ENCODE results near the gene ADAM15.

The ADAM15 gene

DNA sequence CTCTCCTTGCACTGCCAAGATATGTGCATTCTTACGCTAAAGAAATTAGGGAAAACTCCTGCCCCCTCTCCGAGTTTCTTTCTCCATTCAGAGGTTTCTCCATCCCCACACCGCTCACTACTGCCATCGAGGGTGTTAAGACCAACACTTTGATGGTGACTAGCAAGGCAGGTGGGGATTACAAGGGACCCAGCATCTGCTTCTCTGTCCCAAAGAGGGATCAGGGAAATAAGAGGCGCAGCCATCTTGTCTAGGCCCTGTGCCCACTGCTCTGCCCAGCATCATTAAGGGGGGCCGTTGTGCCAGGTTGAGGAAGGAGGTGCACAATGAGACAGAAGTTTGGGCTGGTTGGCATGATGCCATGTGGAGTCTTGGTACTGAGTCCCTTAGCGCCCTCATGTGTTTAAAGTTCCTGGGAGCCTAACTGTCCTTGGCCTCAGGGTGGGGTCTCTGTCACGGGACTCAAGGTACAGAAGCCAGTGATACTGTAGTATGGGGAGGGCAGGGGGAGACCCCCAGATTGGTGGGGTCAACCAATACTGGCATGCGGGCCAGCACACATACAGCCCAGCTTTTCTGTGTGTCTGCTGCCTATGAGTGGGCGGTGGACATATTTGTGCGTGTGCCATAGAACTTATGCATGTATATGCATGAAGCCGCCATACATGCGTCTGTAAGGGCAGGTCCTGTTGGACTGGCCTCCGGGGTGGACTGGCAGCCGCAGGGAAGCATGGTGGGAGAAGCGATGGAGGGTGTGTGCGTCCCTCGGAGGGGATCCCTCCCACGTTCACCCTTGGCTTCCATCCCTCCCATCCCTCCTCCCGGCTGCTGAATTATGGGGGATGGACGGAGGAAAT is 33.0 kb downstream of the ADAM15 start:
- in situ Hi-C loops (cut with HindIII; ENCODE audit: low sequenced_read_pairs): no loop called here

GRCh38 chr1:155084722-155085503 is 33.8 kb downstream of the ADAM15 start:
- in situ Hi-C loops (cut with HindIII; ENCODE audit: low sequenced_read_pairs): no loop called here

DNA sequence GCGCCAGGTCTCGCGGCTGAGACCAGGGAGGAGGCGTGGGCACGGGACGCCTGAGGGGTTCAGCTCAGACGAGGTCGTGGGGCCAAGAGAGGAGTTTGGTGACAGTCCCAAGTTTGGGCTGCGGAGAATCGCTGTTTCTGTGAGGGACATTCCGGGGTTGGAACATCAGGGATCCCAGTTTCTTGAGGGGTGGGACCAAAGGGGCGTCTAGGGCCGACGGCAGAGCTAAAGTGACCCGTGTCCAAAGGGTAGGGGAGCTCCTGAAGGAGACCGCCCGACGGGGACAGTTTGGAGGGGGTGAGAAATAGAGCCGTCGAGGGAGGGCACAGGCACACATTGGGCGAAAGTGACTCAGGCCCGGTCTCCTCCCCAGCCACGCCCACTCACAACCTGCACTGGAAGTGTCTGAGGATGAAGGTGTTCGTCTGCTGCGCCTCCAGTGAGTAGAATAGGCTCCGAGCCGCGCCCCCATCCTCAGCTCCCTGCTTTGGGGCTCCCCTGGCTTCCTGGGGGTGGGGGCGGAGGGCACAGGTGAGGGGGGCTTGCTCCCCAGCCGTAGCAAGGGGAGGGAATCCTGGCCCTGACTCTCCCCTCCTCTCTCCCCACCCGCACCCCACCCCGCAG is 34.5 kb downstream of the ADAM15 start:
- in situ Hi-C loops (cut with HindIII; ENCODE audit: low sequenced_read_pairs): no loop called here

- in situ Hi-C loops (cut with HindIII; ENCODE audit: low sequenced_read_pairs): no loop called here
Observed at GRCh38 chr1:155086128-155086741, 35.1 kb downstream of the ADAM15 start.

DNA sequence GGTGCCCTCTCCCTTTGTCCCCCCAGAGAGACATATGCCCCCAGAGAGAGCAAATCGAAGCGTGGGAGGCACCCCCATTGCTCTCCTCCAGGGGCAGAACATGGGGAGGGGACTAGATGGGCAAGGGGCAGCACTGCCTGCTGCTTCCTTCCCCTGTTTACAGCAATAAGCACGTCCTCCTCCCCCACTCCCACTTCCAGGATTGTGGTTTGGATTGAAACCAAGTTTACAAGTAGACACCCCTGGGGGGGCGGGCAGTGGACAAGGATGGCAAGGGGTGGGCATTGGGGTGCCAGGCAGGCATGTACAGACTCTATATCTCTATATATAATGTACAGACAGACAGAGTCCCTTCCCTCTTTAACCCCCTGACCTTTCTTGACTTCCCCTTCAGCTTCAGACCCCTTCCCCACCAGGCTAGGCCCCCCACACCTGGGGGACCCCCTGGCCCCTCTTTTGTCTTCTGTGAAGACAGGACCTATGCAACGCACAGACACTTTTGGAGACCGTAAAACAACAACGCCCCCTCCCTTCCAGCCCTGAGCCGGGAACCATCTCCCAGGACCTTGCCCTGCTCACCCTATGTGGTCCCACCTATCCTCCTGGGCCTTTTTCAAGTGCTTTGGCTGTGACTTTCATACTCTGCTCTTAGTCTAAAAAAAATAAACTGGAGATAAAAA is 35.9 kb downstream of the ADAM15 start:
- in situ Hi-C loops (cut with HindIII; ENCODE audit: low sequenced_read_pairs): no loop called here

DNA sequence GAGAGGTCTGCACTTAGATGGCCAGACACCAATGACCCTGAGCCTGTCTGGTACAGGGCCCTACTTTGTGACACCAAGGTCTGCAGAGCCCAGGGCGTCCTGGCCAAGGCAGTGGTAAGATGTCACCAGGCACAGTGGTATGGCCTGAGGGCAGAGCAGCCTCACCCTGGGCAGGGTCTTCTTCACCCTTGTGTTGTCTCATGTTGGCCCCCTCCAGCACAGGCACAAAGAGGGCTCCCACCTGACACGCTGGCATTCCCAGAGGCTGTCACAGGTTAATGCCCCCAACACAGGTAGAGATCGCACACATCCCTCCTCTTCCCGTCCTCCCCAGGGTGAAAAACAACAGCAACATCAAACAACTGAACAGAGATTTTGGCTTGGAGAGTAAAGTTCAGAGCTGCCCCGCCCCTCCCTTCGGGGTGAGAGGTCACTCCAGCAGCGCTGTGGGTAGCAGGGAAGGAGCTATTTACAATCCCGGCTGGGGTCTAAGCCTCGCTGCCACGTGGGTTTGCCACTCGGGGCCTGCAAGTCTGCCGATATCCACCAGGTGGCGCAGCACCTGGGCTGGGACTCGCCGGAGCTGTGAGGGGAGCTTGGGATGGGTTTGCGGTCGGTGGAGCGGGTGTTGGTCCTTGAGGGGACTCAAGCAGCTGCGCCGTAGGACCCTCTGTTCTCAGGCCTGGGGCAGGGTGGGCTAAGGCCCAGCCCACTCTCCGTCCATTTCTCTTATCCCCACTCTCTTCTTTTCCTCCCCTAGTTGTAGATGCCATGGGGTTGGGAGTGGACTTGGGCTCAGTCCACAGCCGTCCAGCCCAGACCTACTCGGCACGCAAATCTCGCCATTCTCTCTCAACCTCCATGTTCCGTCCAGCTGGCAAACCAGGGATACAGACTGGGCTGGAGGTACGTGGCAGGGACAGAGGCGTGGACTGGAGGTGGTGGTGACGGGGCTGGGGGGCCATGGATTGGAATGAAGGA is 40.2 kb downstream of the ADAM15 start:
- in situ Hi-C loops (cut with HindIII; ENCODE audit: low sequenced_read_pairs): no loop called here

DNA sequence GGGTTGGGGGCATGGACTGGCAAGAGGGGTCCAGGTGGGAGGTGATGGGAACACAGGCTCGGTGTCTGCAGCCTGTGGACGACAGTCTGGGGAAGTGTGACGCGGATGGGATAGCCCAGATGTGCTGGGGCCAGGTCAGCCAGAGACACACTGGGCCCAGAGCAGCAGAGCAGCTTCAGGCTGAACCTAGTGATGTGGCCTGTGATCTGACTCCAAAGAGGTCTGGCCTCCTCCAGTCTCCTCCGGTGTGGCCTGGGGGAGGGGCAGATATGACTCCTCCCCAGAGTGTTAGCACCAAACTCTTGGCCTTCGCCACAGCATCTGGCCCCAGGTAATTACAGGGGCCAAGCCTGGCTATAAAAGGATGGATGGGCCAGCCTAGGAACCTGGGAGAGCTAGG is 41.0 kb downstream of the ADAM15 start:
- in situ Hi-C loops (cut with HindIII; ENCODE audit: low sequenced_read_pairs): no loop called here

- in situ Hi-C loops (cut with HindIII; ENCODE audit: low sequenced_read_pairs): no loop called here
Observed at GRCh38 chr1:155092641-155093040, 41.5 kb downstream of the ADAM15 start.

DNA sequence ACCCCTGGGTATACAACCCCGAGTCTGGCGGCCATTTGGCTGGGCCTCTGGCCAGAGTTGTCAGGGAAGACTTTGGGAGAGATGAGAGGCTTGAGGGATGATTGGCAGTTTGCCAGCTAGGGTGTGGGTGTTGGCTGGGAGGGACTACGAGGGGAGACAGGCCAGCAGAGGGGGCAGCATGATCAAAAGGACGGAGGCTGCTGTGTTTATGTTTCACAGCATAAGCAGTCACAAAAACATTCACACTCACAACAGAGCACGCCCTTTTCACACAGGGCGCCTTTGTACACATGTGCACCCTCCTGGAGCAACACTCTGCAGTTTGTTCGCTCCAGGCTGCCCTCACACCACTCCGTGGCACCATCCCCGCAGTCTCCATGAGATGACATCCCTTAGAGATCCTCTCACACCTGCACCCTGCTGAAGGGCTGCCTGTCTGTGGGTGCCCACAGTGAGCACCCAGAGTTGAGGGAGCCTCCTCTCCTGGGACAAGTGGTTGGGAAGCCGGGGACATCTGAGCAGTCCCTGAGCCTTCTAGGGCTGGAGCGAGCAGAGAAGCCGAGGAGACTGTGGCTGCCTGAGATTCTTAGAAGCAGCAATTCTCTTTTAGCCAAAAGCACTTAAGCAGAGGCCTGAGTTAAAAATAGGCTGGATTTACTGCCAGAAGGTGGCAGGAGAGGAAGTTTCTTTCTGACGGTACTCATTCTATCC is 43.0 kb downstream of the ADAM15 start:
- in situ Hi-C loops (cut with HindIII; ENCODE audit: low sequenced_read_pairs): no loop called here

- in situ Hi-C loops (cut with HindIII; ENCODE audit: low sequenced_read_pairs): no loop called here
Observed at GRCh38 chr1:155094622-155094948, 43.5 kb downstream of the ADAM15 start.

- in situ Hi-C loops (cut with HindIII; ENCODE audit: low sequenced_read_pairs): loop anchor here (5.0 kb wide), 1 partner anchor 68 kb away; no protein-coding TSS in a partner anchor
Observed at GRCh38 chr1:155099331-155099730, 48.2 kb downstream of the ADAM15 start.

DNA sequence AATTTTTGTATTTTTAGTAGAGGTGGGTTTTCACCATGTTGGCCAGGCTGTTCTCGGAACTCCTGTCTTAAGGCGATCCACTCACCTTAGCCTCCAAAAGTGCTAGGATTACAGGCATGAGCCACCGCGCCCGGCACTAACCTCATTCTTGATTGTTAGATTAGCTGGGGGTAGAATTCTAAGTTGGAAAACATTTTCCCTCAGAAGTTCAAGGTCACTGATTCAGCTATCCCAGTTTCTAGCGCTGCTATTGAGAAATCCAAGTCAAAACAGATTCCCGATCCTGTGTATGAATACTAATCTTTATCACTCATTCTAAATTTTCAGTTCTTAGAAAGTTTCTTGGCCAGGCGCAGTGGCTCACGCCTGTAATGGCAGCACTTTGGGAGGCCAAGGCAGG is 52.2 kb downstream of the ADAM15 start:
- in situ Hi-C loops (cut with HindIII; ENCODE audit: low sequenced_read_pairs): no loop called here

DNA sequence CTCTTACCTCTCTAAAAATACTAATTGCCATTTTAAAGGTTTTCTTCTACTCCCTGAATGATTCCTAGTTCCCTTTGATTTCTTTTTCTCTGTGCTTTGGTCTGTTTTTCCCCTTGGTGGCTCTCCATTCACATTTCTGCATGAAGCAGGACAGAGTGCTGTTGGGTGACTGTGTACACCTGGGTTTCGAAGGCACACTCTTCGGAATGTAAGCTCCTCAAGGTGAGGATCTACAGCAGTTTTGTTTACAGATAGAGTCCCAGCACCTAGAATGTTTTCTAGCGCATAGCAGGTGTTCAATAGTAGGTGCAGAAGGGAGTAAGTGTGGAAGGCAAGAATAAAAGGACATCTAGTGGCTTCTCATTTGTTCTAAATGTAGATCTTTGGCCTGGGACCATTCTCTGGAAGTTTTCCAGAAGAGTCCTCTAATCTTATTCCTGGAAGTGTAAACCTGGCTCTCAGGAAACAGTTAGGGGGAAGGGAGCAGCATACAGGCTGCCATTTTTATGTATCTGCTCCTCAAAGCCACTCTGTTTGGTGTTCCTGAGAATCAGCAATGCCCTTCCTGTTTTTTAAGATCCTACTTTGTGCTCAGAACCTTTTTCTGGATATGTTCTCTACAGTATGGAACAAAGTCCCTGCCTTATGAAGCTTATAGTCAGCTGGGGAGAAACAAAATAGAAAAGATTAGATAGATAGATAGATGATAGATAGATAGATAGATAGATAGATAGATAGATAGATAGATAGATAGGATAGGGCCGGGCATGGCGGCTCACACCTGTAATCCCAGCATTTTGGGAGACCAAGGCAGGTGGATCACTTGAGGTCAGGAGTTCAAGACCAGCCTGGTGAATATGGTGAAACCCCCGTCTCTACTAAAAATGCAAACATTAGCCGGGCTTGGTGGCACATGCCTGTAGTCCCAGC is 53.8 kb downstream of the ADAM15 start:
- in situ Hi-C loops (cut with HindIII; ENCODE audit: low sequenced_read_pairs): no loop called here

- in situ Hi-C loops (cut with HindIII; ENCODE audit: low sequenced_read_pairs): no loop called here
Observed at GRCh38 chr1:155105604-155106011, 54.5 kb downstream of the ADAM15 start.

GRCh38 chr1:155106862-155107261 is 55.7 kb downstream of the ADAM15 start:
- in situ Hi-C loops (cut with HindIII; ENCODE audit: low sequenced_read_pairs): no loop called here

DNA sequence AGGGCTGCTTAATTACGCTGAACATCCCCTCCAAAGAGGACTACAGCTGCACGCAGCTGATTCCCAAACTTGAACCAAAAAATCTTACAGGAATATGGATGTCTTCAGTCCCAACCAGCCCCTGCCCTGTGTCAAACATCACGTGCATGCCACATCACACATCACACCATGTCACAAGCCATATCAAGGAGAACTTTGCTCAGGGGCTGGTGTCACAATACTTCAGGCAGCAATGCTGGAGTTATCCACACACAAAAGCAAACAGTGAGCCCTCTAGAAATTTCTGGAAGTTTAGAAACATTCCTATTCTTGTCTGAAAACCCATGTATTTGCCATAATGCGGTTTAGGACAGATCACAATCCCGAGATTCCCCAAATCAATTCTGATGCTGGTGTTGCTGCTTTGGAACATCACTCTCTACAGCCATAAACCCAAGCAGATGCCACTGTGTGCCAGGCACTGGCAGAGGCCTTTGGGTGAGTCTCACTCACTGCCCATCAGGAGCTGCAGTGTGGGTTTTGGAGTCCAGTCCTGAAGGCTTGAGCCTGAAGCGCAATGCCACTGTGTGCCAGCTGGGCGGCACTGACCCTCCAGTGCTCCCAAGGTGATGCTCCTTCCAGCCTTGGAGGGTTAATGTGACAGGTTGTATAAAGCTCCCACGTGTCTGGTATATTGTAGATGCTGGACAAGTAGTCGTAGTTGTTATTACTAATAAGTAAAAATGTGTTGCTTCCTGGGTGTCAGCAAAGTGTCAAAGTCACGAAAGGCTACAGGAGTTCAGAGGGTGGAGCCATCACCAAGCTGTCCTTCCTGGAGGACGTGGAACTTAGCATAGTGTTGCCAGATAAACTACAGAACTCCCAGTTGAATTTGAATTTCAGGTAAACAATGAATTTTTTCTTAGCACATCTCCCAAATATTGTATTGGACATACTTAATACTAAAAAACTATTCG is 56.5 kb downstream of the ADAM15 start:
- in situ Hi-C loops (cut with HindIII; ENCODE audit: low sequenced_read_pairs): no loop called here

- in situ Hi-C loops (cut with HindIII; ENCODE audit: low sequenced_read_pairs): no loop called here
Observed at GRCh38 chr1:155108296-155108695, 57.2 kb downstream of the ADAM15 start.
